ENCODE measurements around the gene ARHGAP45.

- TF ChIP-seq CTCF (IDR thresholded peaks at IDR 0.05; ENCODE audit: low read depth, low read length, poor library complexity, severe bottlenecking) (no peak), EZH2phosphoT487 (IDR thresholded peaks at IDR 0.05; ENCODE audit: borderline replicate concordance, low read length) (no peak)
Observed at GRCh38 chr19:1046836-1047695, 19.9 kb upstream of the ARHGAP45 start.

Data from DOHH2 (cell line).